HL-60/S4 (cell line): ENCODE measurements around the gene FRMD5.

ENCODE experiments used
- in situ Hi-C: fragments of 300-500 bp; cut with MboI; formaldehyde crosslinking; loops from 2 replicates; pipeline ENCODE4 v1.14.3; 2022; ENCODE audit warnings: low sequenced_read_pairs

FRMD5 gene

GRCh38 chr15:43903864-43904290, 291.2 kb downstream of the FRMD5 start:
- in situ Hi-C loops: loop anchor here (10.0 kb wide), 1 partner anchor 151 kb away; no protein-coding TSS in a partner anchor

DNA sequence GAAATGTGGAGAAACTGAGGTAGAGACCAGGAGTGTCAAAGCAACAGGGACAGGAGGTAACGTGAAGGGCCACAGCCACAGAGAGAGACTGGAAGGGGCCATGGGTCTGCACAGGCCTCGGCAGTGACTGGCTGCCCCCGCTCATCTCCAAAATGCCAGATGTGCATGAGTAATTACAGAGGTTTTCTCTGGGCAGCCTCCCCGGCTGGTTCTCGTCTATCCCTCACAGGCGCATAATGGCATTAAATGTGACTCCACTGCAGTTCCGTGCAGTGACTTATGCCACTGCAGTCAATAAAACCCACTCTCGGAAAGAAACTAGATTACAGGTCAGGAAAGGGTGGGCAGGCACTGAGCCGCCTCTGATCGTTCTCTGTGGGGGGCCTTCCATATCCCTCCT, 293.6 kb downstream of the FRMD5 start:
- in situ Hi-C loops: loop anchor here (10.0 kb wide), 1 partner anchor 153 kb away; no protein-coding TSS in a partner anchor

DNA sequence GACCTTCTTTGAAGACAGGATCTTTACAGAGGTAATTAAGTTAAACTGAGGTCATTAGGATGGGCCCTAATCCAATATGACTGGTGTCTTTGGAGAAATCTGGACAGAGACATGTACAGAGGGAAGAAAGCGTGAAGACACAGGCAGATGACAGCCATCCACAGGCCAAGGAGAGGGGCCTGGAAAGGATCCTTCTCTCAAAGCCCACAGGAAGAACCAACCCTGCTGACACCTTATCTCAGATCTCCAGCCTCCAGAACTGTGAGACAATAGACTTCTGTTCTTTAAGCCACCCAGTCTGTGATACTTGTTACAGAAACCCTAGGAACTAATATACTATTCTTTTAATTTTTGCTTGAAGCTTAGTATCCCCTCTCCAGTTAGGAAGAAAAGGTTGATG, 294.1 kb downstream of the FRMD5 start:
- in situ Hi-C loops: loop anchor here (10.0 kb wide), 1 partner anchor 154 kb away; no protein-coding TSS in a partner anchor

DNA sequence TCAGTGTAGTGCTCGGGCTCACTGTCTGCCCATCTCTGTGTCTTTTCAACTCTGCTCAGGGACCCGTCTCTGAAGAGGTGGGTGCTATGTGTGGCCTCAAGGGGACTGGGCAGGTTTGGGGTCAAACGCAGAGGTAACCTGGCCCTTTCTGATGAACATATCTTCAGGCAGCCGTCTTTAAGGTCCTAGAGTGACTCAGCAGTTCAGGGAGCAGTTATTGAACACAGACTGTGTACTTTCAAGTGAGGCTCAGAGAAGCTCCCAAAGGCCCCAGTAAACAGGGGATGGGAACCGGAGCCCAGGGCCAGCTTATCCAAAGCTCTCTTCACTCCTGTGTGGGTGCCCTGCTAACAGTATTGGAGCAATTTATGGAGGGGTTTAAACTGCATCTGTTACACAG, 295.1 kb downstream of the FRMD5 start:
- in situ Hi-C loops: loop anchor here (10.0 kb wide), 1 partner anchor 155 kb away; no protein-coding TSS in a partner anchor

DNA sequence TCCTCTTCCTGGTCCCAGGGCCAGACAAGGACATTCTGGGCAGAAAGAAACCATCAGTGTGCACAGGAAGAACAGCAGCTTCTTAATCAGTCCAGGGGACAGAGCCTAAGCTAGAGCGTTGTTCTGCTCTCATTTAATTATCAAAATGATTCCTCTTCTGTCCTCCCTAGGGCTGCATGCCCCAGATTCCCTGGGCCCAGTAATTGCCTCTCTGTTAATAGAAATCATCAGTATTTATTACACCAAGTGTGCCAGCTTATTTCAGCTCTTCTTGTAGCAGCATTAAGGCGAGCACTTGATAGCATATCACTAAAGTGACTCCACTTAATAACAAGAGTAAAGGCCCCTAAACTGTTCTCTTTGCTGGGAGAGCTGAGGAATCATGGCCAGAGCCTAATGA, 296.2 kb downstream of the FRMD5 start:
- in situ Hi-C loops: no loop called here

- in situ Hi-C loops: no loop called here
Observed at GRCh38 chr15:43896543-43896942, 298.5 kb downstream of the FRMD5 start.

DNA sequence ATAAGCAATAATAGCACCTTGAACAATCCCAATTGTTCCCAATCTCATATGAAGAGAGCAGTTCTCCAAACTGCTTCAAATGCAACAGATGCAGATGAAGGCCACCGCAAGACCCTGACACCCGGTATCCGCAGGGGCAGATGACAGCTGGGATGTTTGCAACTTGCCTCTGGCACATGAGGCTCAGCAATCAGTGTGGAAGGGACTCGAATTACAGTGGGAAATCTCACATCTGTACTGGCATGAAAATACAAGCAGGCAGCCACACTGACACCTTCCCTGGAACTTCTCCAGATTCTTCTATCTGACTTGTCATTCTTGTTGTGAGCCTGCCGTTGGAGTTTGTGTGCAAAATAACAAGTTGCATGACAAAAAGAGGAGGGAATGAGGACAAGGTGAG, 299.5 kb downstream of the FRMD5 start:
- in situ Hi-C loops: no loop called here

- in situ Hi-C loops: no loop called here
Observed at GRCh38 chr15:43893956-43894355, 301.1 kb downstream of the FRMD5 start.

- in situ Hi-C loops: no loop called here
Observed at GRCh38 chr15:43889042-43889441, 306.0 kb downstream of the FRMD5 start.

DNA sequence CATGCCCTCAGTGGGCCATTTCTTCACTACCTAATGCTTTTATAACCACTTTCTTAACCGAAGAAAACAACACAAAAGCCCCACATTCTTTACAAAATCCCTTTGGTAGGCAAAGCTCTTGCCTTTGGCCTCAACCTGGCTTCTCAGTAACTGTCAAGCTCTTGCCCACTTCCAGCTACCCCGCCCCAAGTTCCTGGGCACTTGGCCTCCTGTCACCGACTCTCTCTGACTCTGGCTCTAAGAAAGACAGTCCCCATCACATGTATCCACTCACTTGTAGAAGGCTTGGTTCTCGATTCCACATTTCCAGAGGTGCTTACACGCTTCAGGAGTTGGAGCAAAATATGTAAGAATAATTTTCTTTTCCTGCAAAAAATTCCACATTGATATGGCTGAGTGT, 307.2 kb downstream of the FRMD5 start:
- in situ Hi-C loops: no loop called here

DNA sequence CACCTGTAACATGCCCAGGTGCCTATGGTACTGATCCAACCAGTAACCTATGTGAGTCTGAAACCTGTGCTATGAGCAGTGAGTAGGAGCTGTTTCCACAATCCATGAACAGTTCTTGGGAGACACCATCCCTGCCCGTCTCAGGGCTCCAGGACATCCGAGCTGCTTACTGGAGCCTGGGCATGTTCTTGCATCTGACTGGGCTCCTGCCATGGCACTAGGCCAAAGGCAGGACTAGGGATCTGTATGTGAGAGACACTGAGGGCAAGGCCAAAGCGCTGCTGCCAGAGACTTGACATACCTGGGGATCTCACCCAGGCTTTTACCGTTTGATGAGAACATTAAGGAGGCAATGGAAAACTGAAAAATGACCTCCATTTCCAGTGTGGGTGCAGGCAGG, 308.5 kb downstream of the FRMD5 start:
- in situ Hi-C loops: no loop called here

- in situ Hi-C loops: no loop called here
Observed at GRCh38 chr15:43883571-43883970, 311.5 kb downstream of the FRMD5 start.

- in situ Hi-C loops: no loop called here
Observed at GRCh38 chr15:43881944-43882343, 313.1 kb downstream of the FRMD5 start.

GRCh38 chr15:43881245-43881644, 313.8 kb downstream of the FRMD5 start:
- in situ Hi-C loops: no loop called here

DNA sequence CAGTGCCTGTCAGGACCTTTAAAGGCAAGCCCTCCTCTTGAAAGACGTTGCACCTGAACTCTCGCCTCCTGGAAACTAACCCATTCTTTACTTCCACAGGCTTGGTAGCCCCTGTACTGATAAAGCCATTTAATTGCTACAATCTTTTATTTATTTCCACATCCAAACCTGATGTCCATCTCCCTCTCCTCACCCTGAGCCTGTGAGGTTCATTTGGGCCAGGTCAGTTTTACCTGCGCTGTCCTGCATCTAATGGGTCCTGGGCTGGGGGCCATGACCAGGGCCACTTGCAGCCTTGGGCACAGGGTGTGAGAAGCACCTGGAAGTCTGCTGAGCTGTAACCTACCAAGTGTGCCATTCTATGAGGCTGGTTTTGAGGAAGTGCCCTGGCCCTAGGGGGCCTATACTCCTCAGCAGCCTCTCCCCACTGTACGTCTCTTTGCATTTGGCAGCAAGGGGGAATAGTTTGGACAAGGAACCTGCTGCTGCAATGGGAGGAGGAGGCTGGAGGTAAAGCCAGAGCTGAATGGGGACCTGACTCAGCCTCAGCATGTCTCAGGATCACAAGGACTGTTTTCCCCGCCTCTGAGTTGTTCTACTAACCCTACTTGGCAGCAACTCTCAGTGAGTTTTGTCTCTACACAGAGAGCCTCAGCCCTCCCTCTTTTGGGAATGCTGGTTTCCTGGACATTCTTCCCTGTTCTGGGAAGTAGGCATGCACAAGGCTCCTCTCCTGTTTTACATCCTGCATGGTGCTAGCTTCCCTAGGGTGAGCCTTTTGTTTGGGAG, 314.5 kb downstream of the FRMD5 start:
- in situ Hi-C loops: no loop called here

DNA sequence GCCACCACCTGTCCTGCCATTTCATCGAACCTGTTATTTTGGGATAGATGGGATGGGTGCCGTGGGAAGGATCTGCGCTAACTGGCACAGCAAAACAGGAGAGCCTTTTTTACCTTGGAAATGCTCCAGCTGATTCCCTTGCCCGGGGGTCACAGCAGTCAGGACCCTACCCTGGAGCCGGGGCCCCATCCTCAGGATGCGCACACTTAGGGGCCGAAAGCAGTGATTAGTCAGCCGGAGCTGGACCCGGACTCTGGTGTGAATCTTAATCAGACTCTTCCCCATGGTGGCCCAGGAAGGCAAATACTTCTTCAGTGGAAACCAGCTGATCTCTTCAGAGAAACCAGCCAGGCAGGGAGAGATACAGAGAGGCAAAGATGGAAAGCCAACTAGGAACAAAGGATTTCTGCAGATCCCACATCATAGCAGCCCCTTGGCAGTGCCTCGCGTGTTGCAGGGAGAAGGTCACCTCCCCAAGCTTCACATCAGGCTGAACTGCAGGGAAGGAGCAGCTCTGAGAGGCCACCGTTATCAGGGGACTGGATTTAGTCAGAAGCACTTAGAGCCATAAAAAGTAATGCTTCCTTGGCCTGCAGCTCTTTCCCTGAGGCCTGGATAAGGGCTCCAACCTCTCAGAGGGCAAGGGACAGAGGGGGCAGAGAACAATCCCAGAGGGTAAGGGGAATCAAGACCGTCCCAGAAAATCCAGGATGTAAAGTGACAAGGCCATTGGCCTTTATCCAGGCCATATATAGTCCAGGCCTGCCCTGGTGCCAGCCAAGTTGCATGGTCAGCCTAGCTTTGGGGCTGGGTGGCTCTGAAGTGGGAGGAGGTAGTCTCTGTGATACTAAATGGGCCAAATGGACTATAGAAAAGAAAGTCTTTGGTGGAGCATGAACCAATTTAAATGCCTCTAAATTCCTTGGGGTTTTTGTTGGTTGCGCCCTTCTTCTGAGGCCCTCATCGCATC, 315.4 kb downstream of the FRMD5 start:
- in situ Hi-C loops: no loop called here

DNA sequence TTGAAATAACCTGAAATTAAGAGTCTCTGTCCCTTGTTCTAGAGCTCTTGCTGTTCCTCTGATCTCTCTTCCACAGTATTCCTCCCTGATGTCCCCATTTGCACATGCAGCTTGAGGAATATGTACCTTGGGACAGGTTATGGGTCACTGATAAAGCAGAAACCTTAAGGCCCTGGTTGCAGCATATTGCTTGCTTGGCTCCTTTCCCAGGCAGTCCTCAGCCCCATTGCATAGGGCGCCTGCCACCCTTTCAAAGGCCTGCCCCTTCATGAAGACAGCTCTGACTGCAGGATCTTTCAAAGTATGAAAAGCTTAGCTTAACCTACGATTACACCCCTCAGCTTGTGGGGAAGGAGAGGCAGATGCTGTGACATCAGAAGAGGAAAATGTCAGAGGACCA, 316.6 kb downstream of the FRMD5 start:
- in situ Hi-C loops: no loop called here

- in situ Hi-C loops: no loop called here
Observed at GRCh38 chr15:43877371-43877770, 317.7 kb downstream of the FRMD5 start.

- in situ Hi-C loops: no loop called here
Observed at GRCh38 chr15:43876872-43877271, 318.2 kb downstream of the FRMD5 start.

DNA sequence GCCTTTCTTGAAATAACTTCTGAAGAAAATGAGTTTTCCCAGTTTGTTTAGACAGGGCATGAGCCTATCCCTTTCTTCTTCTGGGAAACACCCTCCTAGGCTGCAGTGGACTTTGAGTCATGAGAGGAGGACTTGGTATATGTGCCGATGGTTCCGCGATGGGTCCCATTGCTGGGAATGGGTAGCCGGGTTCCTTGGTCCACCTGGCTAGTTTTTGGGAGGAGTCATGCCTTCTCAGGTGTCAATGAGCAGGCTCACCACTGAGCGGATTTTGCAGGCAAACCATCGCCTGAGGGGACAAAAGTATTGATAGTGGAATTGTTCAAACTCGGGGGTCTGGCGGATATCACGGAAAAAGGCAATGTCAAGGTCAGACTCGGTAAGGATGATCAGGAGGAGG, 321.4 kb downstream of the FRMD5 start:
- in situ Hi-C loops: no loop called here

DNA sequence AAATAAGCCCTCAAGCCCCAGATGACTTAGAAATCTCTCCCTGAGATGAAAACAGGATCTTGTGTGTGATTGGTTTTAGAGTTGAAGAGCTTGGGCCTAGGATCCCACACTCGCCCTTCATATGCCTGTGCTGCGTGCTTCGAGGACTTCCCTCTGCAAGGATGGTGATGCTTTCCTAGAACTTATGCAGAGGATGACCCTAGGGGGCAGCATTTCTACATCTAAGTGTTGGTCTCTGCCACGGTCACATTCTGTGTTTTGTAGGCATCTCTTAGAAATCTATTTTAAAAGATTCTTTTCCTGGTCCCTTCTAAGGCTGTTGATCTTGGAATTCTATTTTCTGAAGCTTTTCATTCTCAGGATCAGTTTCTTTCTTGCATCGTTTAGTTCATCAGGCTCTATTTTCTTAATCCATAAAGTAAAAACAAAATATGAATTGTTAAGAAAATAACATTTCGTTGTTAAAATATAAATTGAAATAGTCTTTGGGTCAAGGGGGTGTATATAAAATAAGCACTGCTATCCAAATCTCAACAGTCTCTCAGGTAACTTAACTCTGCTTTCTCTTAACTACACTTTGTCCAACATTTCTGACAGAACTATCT, 322.6 kb downstream of the FRMD5 start:
- in situ Hi-C loops: no loop called here
